Right lobe of liver (tissue), 4 donors: ENCODE measurements around the gene COL5A1.

ENCODE experiments used
- CTCF ChIP-seq, 4 donors: fragments of 200-600 bp in 3 of 4; fragments of 450-650 bp in 1 of 4; IDR thresholded peaks; one replicate each; pipeline versions ENCODE4 v1.5.1 to v1.8.0; 2016 to 2022; ENCODE audit warnings: antibody characterized with exemption in 4 of 4, mild to moderate bottlenecking in 2 of 4
- POLR2A ChIP-seq: fragments of 450-650 bp; IDR thresholded peaks from one replicate; pipeline ENCODE4 v1.6.1; 2017; ENCODE audit warnings: antibody characterized with exemption, mild to moderate bottlenecking
- donor health status: DM: no; HTN: no; CAD: no.
- donor health status: DM: no; HTN: no; CAD: no.
- donor health status: DM: no; HTN: yes; CAD: no.

- TF ChIP-seq CTCF (IDR thresholded peaks at IDR 0.05) (no peak), POLR2A (no peak)
These were observed 28.5 kb downstream of the COL5A1 start for GRCh38 chr9:134670042-134670525.
